K562 (cell line): Measurements from ENCODE around the gene LITAF.
"Not testable (repeated sequence)": the region's sequence is repeated elsewhere in the genome, so short reads cannot be mapped to it uniquely, and the experiment has no call there.

Experiments used
- CTCF ChIP-seq, 3 experiments: IDR thresholded peaks in 2 of 3; conservative IDR thresholded peaks in 1 of 3; 2 replicates each; pipeline ENCODE4 v1.5.1; 2011 to 2012; ENCODE audit warnings: low read length in 3 of 3, mild to moderate bottlenecking in 3 of 3, control low read depth in 2 of 3, improper control_type of control experiment in 1 of 3, inconsistent platforms in 1 of 3, low read depth in 1 of 3, mixed read lengths in 1 of 3, moderate library complexity in 1 of 3; ENCODE audit not compliant: insufficient read depth in 2 of 3
- HNRNPK ChIP-seq: fragments of 200-400 bp; formaldehyde crosslinking; IDR thresholded peaks from one replicate; pipeline ENCODE4 v1.6.1; 2018; ENCODE audit warnings: mild to moderate bottlenecking, low read depth, low read length; ENCODE audit not compliant: poor library complexity, severe bottlenecking
- RBBP5 ChIP-seq: fragments of 200-600 bp; sonication (generic); IDR thresholded peaks from 2 replicates; pipeline ENCODE4 v1.6.1; 2012; ENCODE audit warnings: borderline replicate concordance, mild to moderate bottlenecking, low read length, control low read depth, inconsistent platforms; ENCODE audit not compliant: insufficient read depth, poor library complexity, severe bottlenecking
- TAF1 ChIP-seq: IDR thresholded peaks from 2 replicates; pipeline ENCODE4 v1.6.1; 2011; ENCODE audit warnings: mild to moderate bottlenecking, low read length, moderate library complexity; ENCODE audit not compliant: insufficient read depth, control insufficient read depth, severe bottlenecking; ENCODE audit errors: extremely low read depth
- ZBTB34 ChIP-seq: fragments of 250-450 bp; sonication (Bioruptor Pico); IDR thresholded peaks from 2 replicates; pipeline ENCODE4 v1.8.0; 2021; ENCODE audit warnings: mild to moderate bottlenecking, moderate library complexity
- ZNF274 ChIP-seq: IDR thresholded peaks from 2 replicates; pipeline ENCODE4 v1.6.1; 2011; ENCODE audit warnings: low read depth, mild to moderate bottlenecking, low read length, moderate library complexity, borderline replicate concordance
- TF ChIP-seq, protein P1 (sequence below): fragments of 450-650 bp; formaldehyde crosslinking; conservative IDR thresholded peaks from 2 replicates; pipeline ENCODE4 v1.4.0; 2022; ENCODE audit warnings: mild to moderate bottlenecking, missing genetic modification characterization

GRCh38 chr16:11558308-11558823, 28.4 kb downstream of the LITAF start:
- TF ChIP-seq ZNF274; CTCF (IDR thresholded peaks at IDR 0.05 in 2 of 3, conservative IDR thresholded peaks at IDR 0.05 in 1 of 3; ENCODE audit: insufficient read depth in 2 of 3, low read depth in 1 of 3, low read length in 3 of 3); ZBTB34 (CRISPR knock-in tag); RBBP5; HNRNPK; TAF1: not testable (repeated sequence)
- TF ChIP-seq, protein P1, sequence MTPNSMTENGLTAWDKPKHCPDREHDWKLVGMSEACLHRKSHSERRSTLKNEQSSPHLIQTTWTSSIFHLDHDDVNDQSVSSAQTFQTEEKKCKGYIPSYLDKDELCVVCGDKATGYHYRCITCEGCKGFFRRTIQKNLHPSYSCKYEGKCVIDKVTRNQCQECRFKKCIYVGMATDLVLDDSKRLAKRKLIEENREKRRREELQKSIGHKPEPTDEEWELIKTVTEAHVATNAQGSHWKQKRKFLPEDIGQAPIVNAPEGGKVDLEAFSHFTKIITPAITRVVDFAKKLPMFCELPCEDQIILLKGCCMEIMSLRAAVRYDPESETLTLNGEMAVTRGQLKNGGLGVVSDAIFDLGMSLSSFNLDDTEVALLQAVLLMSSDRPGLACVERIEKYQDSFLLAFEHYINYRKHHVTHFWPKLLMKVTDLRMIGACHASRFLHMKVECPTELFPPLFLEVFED (CRISPR knock-in tag): not testable (repeated sequence)
